ENCODE measurements around the gene POLQ.

The POLQ gene

DNA sequence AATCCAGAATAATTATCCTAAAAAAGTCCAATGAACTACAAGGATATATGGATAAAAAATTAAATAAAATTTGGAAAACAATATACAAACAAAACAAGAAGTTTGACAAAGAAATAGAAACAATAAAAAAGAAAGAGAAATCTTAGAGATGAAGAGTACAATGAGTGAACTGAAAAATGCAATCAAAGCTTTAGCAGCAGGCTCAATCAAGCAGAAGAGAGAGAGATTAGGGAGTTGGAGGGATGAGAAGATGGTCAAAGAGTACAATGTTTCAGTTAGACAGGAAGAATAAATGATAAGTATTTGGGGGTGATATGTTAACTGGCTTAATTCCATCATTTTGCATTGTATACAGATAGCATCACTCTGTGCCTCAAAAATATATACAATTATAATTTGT lies 29.9 kb downstream of the POLQ start:
- Histone ChIP-seq H3K4me2 (ENCODE audit: low read length) (no peak overlapping the region), H3K9me3 (ENCODE audit: control insufficient read depth, low read length) (no peaks in the 10 kb centered on the region), H3K27me3 (ENCODE audit: control insufficient read depth, insufficient read depth, low read length) (no peaks in the 10 kb centered on the region), H3K79me2 (no peaks in the 10 kb centered on the region), H3K4me1 (no peaks in the 10 kb centered on the region), H3K36me3 (ENCODE audit: control insufficient read depth, insufficient read depth, low read length) (no peaks in the 10 kb centered on the region), H3K4me3 (ENCODE audit: low read depth, low read length) (no peak overlapping the region), H3K27ac (no peak overlapping the region), H2AFZ (no peak overlapping the region), H3K9ac (no peak overlapping the region)
- TF ChIP-seq, protein P1, sequence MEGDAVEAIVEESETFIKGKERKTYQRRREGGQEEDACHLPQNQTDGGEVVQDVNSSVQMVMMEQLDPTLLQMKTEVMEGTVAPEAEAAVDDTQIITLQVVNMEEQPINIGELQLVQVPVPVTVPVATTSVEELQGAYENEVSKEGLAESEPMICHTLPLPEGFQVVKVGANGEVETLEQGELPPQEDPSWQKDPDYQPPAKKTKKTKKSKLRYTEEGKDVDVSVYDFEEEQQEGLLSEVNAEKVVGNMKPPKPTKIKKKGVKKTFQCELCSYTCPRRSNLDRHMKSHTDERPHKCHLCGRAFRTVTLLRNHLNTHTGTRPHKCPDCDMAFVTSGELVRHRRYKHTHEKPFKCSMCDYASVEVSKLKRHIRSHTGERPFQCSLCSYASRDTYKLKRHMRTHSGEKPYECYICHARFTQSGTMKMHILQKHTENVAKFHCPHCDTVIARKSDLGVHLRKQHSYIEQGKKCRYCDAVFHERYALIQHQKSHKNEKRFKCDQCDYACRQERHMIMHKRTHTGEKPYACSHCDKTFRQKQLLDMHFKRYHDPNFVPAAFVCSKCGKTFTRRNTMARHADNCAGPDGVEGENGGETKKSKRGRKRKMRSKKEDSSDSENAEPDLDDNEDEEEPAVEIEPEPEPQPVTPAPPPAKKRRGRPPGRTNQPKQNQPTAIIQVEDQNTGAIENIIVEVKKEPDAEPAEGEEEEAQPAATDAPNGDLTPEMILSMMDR (IDR thresholded peaks at IDR 0.05) = no peak

DNA sequence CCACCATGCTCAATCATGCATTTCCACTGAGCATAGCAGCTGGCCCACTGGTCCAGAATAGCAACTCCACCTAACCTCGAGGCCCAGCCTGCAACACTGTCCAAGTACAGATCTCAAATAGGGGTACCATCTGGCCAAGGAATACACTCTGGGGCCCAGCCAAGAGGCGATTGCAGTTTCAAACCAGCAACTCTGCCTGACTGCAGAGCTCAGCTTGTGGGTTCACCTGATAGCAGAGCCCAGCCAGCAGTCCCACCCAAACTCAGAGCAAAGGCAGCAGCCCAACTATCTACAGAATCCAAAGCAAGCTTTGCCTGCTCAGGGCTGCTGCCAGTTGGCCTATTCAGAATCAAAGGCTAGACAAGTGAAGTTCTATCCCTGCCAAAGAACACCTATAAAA lies 30.5 kb downstream of the POLQ start:
- no peak overlapping the region for H2AFZ ChIP-seq
- no peaks in the 10 kb centered on the region for H3K9me3 ChIP-seq (ENCODE audit: control insufficient read depth, low read length)
- H3K9ac ChIP-seq = no peak overlapping the region
- no peaks in the 10 kb centered on the region for H3K79me2 ChIP-seq
- H3K36me3 ChIP-seq (ENCODE audit: control insufficient read depth, insufficient read depth, low read length) = no peaks in the 10 kb centered on the region
- H3K4me1 ChIP-seq = no peaks in the 10 kb centered on the region
- no peak overlapping the region for H3K4me3 ChIP-seq (ENCODE audit: low read depth, low read length)
- no peak overlapping the region for H3K4me2 ChIP-seq (ENCODE audit: low read length)
- TF ChIP-seq, protein P1 (IDR thresholded peaks at IDR 0.05) = no peak
- no peaks in the 10 kb centered on the region for H3K27me3 ChIP-seq (ENCODE audit: control insufficient read depth, insufficient read depth, low read length)
- H3K27ac ChIP-seq = no peak overlapping the region

DNA sequence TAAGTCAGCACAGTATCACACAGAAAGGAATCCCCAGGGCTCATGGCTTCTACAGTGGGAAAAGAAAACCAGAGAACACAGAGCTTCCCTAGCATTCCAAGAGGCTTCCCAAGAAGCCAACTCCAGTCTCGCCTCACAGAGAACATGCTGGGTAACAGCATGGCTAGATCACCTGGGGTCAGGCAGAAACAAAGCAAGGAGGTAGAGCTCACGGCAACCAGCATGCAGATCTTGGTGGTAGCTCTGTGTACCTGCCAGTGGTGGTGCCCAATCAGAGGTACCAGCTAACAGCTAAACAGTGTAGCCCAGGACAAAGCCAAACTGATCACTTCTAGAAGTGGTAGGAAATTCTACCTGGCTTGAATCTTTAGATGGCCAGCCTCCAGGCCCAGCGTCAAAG lies 31.3 kb downstream of the POLQ start:
- Histone ChIP-seq H3K27ac (no peak overlapping the region), H2AFZ (no peak overlapping the region), H3K4me2 (ENCODE audit: low read length) (no peak overlapping the region), H3K79me2 (no peaks in the 10 kb centered on the region), H3K9ac (no peak overlapping the region), H3K4me1 (no peaks in the 10 kb centered on the region), H3K9me3 (ENCODE audit: control insufficient read depth, low read length) (no peaks in the 10 kb centered on the region), H3K27me3 (ENCODE audit: control insufficient read depth, insufficient read depth, low read length) (no peaks in the 10 kb centered on the region), H3K36me3 (ENCODE audit: control insufficient read depth, insufficient read depth, low read length) (no peaks in the 10 kb centered on the region), H3K4me3 (ENCODE audit: low read depth, low read length) (no peak overlapping the region)
- TF ChIP-seq, protein P1 (IDR thresholded peaks at IDR 0.05) = no peak

DNA sequence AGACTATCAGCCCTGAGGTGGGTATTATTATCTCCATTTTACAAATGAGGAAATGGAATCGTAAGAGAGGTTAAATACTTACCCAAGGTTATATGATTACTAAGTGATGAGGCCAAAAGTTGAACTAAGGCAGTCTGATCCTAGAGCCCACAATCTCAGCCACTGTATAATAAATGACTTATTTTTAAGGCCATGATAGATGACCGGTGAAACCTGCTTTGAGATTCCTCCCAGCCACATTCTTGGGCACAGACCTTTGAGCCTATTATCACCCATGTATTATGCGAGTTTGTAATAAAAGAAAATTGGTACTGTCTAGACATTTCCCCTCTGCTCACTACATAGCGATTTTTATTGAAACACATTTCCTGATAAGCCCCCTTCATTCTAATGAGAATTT lies 37.4 kb downstream of the POLQ start:
- Histone ChIP-seq H3K4me3 (ENCODE audit: low read depth, low read length) (no peak overlapping the region), H3K27me3 (ENCODE audit: control insufficient read depth, insufficient read depth, low read length) (no peaks in the 10 kb centered on the region), H3K27ac (no peak overlapping the region), H3K79me2 (no peaks in the 10 kb centered on the region), H3K9ac (no peak overlapping the region), H3K36me3 (ENCODE audit: control insufficient read depth, insufficient read depth, low read length) (no peaks in the 10 kb centered on the region), H3K9me3 (ENCODE audit: control insufficient read depth, low read length) (no peaks in the 10 kb centered on the region), H2AFZ (no peak overlapping the region), H3K4me1 (no peaks in the 10 kb centered on the region), H3K4me2 (ENCODE audit: low read length) (no peak overlapping the region)
- TF ChIP-seq, protein P1 (IDR thresholded peaks at IDR 0.05) = no peak

DNA sequence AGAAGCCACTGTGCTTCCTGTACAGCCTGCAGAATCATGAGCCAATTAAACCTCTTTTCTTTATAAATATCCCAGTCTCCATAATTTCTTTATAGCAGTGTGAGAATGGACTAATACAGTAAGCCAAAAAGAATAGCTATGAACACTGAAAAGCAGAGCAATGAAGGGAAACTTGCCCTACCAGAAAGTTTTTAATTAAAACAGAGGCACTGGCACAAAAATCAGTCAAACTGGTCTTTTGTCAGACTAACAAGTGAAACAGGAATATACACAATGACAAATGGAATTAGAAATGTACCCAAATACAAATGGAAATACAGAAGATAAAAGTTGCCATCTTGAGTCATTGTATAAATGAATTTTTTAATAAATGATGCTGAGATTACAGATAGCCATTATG lies 40.5 kb downstream of the POLQ start:
- Histone ChIP-seq H3K36me3 (ENCODE audit: control insufficient read depth, insufficient read depth, low read length) (no peaks in the 10 kb centered on the region), H3K27ac (no peak overlapping the region), H3K4me1 (no peaks in the 10 kb centered on the region), H3K9ac (no peak overlapping the region), H3K79me2 (no peaks in the 10 kb centered on the region), H3K27me3 (ENCODE audit: control insufficient read depth, insufficient read depth, low read length) (no peaks in the 10 kb centered on the region), H3K4me3 (ENCODE audit: low read depth, low read length) (no peak overlapping the region), H3K9me3 (ENCODE audit: control insufficient read depth, low read length) (no peaks in the 10 kb centered on the region), H3K4me2 (ENCODE audit: low read length) (no peak overlapping the region), H2AFZ (no peak overlapping the region)
- TF ChIP-seq, protein P1 (IDR thresholded peaks at IDR 0.05) = no peak
